ENCODE results near the gene MYO9A.
"Not testable (repeated sequence)": the region's sequence is repeated elsewhere in the genome, so short reads cannot be mapped to it uniquely, and the experiment has no call there.

The MYO9A gene

GRCh38 chr15:72057548-72058091, 60.3 kb downstream of the MYO9A start:
- no peaks in the 10 kb centered on the region for H3K27me3 ChIP-seq
- no peaks in the 10 kb centered on the region for H3K36me3 ChIP-seq
- H3K9me3 ChIP-seq: no peaks in the 10 kb centered on the region
- H3K4me1 ChIP-seq (ENCODE audit: control insufficient read depth in 1 of 2, insufficient read depth in 1 of 2, low read depth in 1 of 2, low read length in 1 of 2): no peaks in the 10 kb centered on the region
- no peak overlapping the region for H3K4me3 ChIP-seq (ENCODE audit: low read depth in 1 of 2, low read length in 1 of 2)
- no peak overlapping the region for H3K27ac ChIP-seq
- TF ChIP-seq, protein P1, sequence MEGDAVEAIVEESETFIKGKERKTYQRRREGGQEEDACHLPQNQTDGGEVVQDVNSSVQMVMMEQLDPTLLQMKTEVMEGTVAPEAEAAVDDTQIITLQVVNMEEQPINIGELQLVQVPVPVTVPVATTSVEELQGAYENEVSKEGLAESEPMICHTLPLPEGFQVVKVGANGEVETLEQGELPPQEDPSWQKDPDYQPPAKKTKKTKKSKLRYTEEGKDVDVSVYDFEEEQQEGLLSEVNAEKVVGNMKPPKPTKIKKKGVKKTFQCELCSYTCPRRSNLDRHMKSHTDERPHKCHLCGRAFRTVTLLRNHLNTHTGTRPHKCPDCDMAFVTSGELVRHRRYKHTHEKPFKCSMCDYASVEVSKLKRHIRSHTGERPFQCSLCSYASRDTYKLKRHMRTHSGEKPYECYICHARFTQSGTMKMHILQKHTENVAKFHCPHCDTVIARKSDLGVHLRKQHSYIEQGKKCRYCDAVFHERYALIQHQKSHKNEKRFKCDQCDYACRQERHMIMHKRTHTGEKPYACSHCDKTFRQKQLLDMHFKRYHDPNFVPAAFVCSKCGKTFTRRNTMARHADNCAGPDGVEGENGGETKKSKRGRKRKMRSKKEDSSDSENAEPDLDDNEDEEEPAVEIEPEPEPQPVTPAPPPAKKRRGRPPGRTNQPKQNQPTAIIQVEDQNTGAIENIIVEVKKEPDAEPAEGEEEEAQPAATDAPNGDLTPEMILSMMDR (IDR thresholded peaks at IDR 0.05): no peak

- H3K9me3 ChIP-seq; H3K36me3 ChIP-seq; H3K27me3 ChIP-seq; H3K4me3 ChIP-seq (ENCODE audit: low read depth in 1 of 2, low read length in 1 of 2); H3K4me1 ChIP-seq (ENCODE audit: control insufficient read depth in 1 of 2, insufficient read depth in 1 of 2, low read depth in 1 of 2, low read length in 1 of 2); H3K27ac ChIP-seq: not testable (repeated sequence)
Observed at GRCh38 chr15:72056217-72056616, 61.7 kb downstream of the MYO9A start.

GRCh38 chr15:72053297-72053696, 64.7 kb downstream of the MYO9A start:
- not testable (repeated sequence) for H3K4me3 ChIP-seq (ENCODE audit: low read depth in 1 of 2, low read length in 1 of 2); H3K27me3 ChIP-seq; H3K4me1 ChIP-seq (ENCODE audit: control insufficient read depth in 1 of 2, insufficient read depth in 1 of 2, low read depth in 1 of 2, low read length in 1 of 2); H3K36me3 ChIP-seq; H3K9me3 ChIP-seq; H3K27ac ChIP-seq

- TF ChIP-seq, protein P1 (IDR thresholded peaks at IDR 0.05): no peak
- no peaks in the 10 kb centered on the region for H3K36me3 ChIP-seq
- no peak overlapping the region for H3K27ac ChIP-seq
Observed at GRCh38 chr15:72050700-72051099, 67.2 kb downstream of the MYO9A start.

DNA sequence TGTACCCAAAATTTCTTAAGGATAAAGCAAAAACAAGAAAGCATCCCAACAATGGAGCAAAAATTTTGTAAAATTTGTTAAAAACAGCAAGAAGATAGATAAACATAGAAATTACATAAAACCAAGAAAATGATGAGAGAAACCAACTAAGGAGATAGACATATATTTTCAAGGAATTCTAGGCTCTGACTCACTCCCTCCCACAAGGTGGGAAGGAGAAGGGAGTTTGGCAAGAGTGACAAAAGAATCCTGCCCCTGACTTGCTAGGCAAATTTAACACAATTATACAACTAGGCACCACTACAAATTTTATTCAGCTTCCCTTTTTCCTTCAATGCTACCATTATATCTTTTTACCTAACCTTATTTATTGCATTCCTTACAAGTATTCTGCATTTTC, 70.9 kb downstream of the MYO9A start:
- Histone ChIP-seq H3K36me3 (no peaks in the 10 kb centered on the region), H3K27ac (no peak overlapping the region), H3K4me3 (ENCODE audit: low read depth in 1 of 2, low read length in 1 of 2) (no peak overlapping the region), H3K4me1 (ENCODE audit: control insufficient read depth in 1 of 2, insufficient read depth in 1 of 2, low read depth in 1 of 2, low read length in 1 of 2) (no peaks in the 10 kb centered on the region), H3K9me3 (no peaks in the 10 kb centered on the region), H3K27me3 (no peaks in the 10 kb centered on the region)
- TF ChIP-seq, protein P1 (IDR thresholded peaks at IDR 0.05): no peak

More at GRCh38 chr15:72050700-72051099, 67.2 kb downstream of the MYO9A start:
- H3K4me3 ChIP-seq (ENCODE audit: low read depth in 1 of 2, low read length in 1 of 2): no peak overlapping the region
- no peaks in the 10 kb centered on the region for H3K9me3 ChIP-seq
- H3K4me1 ChIP-seq (ENCODE audit: control insufficient read depth in 1 of 2, insufficient read depth in 1 of 2, low read depth in 1 of 2, low read length in 1 of 2): no peaks in the 10 kb centered on the region
- H3K27me3 ChIP-seq: no peaks in the 10 kb centered on the region

GRCh38 chr15:72044956-72045355, 73.0 kb downstream of the MYO9A start:
- H3K27ac ChIP-seq: no peak overlapping the region
- H3K9me3 ChIP-seq: no peaks in the 10 kb centered on the region
- TF ChIP-seq, protein P1 (IDR thresholded peaks at IDR 0.05): no peak
- H3K27me3 ChIP-seq: no peaks in the 10 kb centered on the region
- no peak overlapping the region for H3K4me3 ChIP-seq (ENCODE audit: low read depth in 1 of 2, low read length in 1 of 2)
- H3K36me3 ChIP-seq: no peaks in the 10 kb centered on the region
- H3K4me1 ChIP-seq (ENCODE audit: control insufficient read depth in 1 of 2, insufficient read depth in 1 of 2, low read depth in 1 of 2, low read length in 1 of 2): no peaks in the 10 kb centered on the region

- no peak overlapping the region for H3K27ac ChIP-seq
- no peaks in the 10 kb centered on the region for H3K36me3 ChIP-seq
Observed at GRCh38 chr15:72042865-72043264, 75.1 kb downstream of the MYO9A start.

More at GRCh38 chr15:72042865-72043264, 75.1 kb downstream of the MYO9A start:
- TF ChIP-seq, protein P1 (IDR thresholded peaks at IDR 0.05): no peak
- Histone ChIP-seq H3K4me3 (ENCODE audit: low read depth in 1 of 2, low read length in 1 of 2) (no peak overlapping the region), H3K4me1 (ENCODE audit: control insufficient read depth in 1 of 2, insufficient read depth in 1 of 2, low read depth in 1 of 2, low read length in 1 of 2) (no peaks in the 10 kb centered on the region), H3K27me3 (no peaks in the 10 kb centered on the region), H3K9me3 (no peaks in the 10 kb centered on the region)
